Spleen (tissue), 11 donors: ENCODE measurements around the gene PRKCH. TPM values are rescaled to one million over a fixed set of nuclear protein-coding genes. Genes with fewer than 3 reads are reported as not detected.
A peak's percentile ranks its signal among the peaks of the same experiment; 100 is the strongest.

Experiments
- DNase-seq: peaks from one replicate; pipeline ENCODE4 v3.0.0-alpha.2; 2020
- H3K27ac ChIP-seq, 8 donors: fragments of 200-600 bp; sonication (generic) in 7 of 8; 1 replicate in 4 of 8; 2 replicates in 4 of 8; pipeline versions ENCODE4 v1.5.0 to v1.8.0; 2016 to 2021; ENCODE audit warnings: inconsistent platforms in 4 of 8, mild to moderate bottlenecking in 4 of 8, moderate library complexity in 1 of 8
- H3K27me3 ChIP-seq, 7 donors: fragments of 200-600 bp; sonication (generic) in 6 of 7; replicated peaks in 1 of 7; 1 replicate in 4 of 7; 2 replicates in 3 of 7; pipeline versions ENCODE4 v1.5.0 to v1.8.0; 2016 to 2021; ENCODE audit warnings: inconsistent platforms in 3 of 7, mild to moderate bottlenecking in 1 of 7
- H3K36me3 ChIP-seq, 6 donors: fragments of 200-600 bp; sonication (generic) in 5 of 6; 1 replicate in 4 of 6; 2 replicates in 2 of 6; pipeline versions ENCODE4 v1.5.0 to v1.8.0; 2016 to 2021; ENCODE audit warnings: inconsistent platforms in 2 of 6
- H3K4me1 ChIP-seq, 6 donors: fragments of 200-600 bp; sonication (generic) in 5 of 6; 1 replicate in 3 of 6; 2 replicates in 3 of 6; pipeline versions ENCODE4 v1.5.0 to v1.8.0; 2016 to 2021; ENCODE audit warnings: inconsistent platforms in 3 of 6
- H3K4me3 ChIP-seq, 8 donors: fragments of 200-600 bp; sonication (generic) in 7 of 8; 1 replicate in 4 of 8; 2 replicates in 4 of 8; pipeline versions ENCODE4 v1.5.0 to v1.8.0; 2016 to 2021; ENCODE audit warnings: inconsistent platforms in 4 of 8, mild to moderate bottlenecking in 4 of 8, moderate library complexity in 2 of 8
- H3K9me3 ChIP-seq, 8 donors: fragments of 200-600 bp; sonication (generic) in 7 of 8; 1 replicate in 4 of 8; 2 replicates in 4 of 8; pipeline versions ENCODE4 v1.5.0 to v1.8.0; 2016 to 2021; ENCODE audit warnings: inconsistent platforms in 4 of 8
- CTCF ChIP-seq, 11 experiments: fragments of 200-600 bp in 7 of 11; fragments of 450-650 bp in 4 of 11; sonication (generic) in 4 of 11; IDR thresholded peaks in 8 of 11; conservative IDR thresholded peaks in 3 of 11; 1 replicate in 7 of 11; 2 replicates in 4 of 11; pipeline versions ENCODE4 v1.4.0 to v1.8.0; 2016 to 2021; ENCODE audit warnings: antibody characterized with exemption in 11 of 11, inconsistent platforms in 4 of 11, mild to moderate bottlenecking in 1 of 11
- POLR2A ChIP-seq, 3 donors: fragments of 450-650 bp; IDR thresholded peaks; one replicate each; pipeline ENCODE4 v1.5.1; 2017; ENCODE audit warnings: antibody characterized with exemption in 3 of 3, mild to moderate bottlenecking in 1 of 3
- POLR2AphosphoS5 ChIP-seq, 3 donors: sonication (generic); formaldehyde crosslinking; IDR thresholded peaks; one replicate each; pipeline ENCODE4 v1.5.1; 2017; ENCODE audit warnings: antibody characterized with exemption in 3 of 3
- whole genome bisulfite sequencing, 5 donors: extraction: QIAGEN DNeasy Blood & Tissue Kit in 3 of 5; methylation state at CpG; one replicate each; pipeline versions ENCODE4 v1.1.5 to v1.1.7; 2013 to 2018; 5-methylcytosine and 5-hydroxymethylcytosine counted together
- intact Hi-C: fragments of 100-400 bp; cut with DNase I; formaldehyde crosslinking; loops from one replicate; pipeline ENCODE4 v1.15.0; 2023; ENCODE audit warnings: low total_unique reads
- polyA plus RNA-seq, 3 donors: library from polyadenylated mRNA; stranded (reverse); fragments of 200-250 nt; gene quantifications; one replicate each; pipeline ENCODE4 v1.2.1, GENCODE V29; 2013
- total RNA-seq, 7 donors: library from RNA; depleted of rRNA in 3 of 7; stranded (reverse); fragments of >200 nt in 3 of 7; fragmentation: NEBNext Ultra II Directional in 4 of 7; extraction: Animal tissue kit (Norgen Biotek cat#: 25700) in 4 of 7; gene quantifications; one replicate each; pipeline versions ENCODE4 v1.1.0 to v1.2.1, GENCODE V29; 2016 to 2021
- donor health status: healthy with polysubstance abuse.
- donor health status: DM: no; HTN: no; CAD: no; lungs with moderate emphysema.
- donor health status: DM: no; HTN: no; CAD: no.
- donor health status: Bipolar disorder and iron deficiency.
- donor health status: healthy.
- donor health status: DM: no; HTN: no; CAD: no.
- donor health status: DM: yes; HTN: yes; CAD: no.

The PRKCH gene
- total and polyA plus RNA-seq, 10 donors = 10.0 to 184 (median 105) TPM

GRCh38 chr14:61403411-61403810 is 82.0 kb downstream of the PRKCH start:
- Histone ChIP-seq H3K9me3 (no peaks in the 10 kb centered on the region), H3K36me3 (no peaks in the 10 kb centered on the region), H3K27ac (peak overlapping the region; percentile 5 to 79 (median 56)), H3K27me3 (no peaks in the 10 kb centered on the region), H3K4me3 (no peak overlapping the region), H3K4me1 (peaks cover 14 to 99% (median 46%) of the 10 kb centered on the region in 6 donors)
- WGBS, 5 donors = 34 to 45% (median 44%) methylated on average over 2 of the region's 2 CpGs
- TF ChIP-seq POLR2AphosphoS5 (IDR thresholded peaks at IDR 0.05) (no peak), CTCF (IDR thresholded peaks at IDR 0.05 in 8 of 11, conservative IDR thresholded peaks at IDR 0.05 in 3 of 11) (no peak), POLR2A (IDR thresholded peaks at IDR 0.05) (no peak)
- intact Hi-C loops = no loop called here
- DNase-seq = no peak

GRCh38 chr14:61404637-61405036 is 83.3 kb downstream of the PRKCH start:
- Histone ChIP-seq H3K4me1 (peaks cover 13 to 97% (median 48%) of the 10 kb centered on the region in 6 donors), H3K27me3 (no peaks in the 10 kb centered on the region), H3K4me3 (no peak overlapping the region), H3K36me3 (no peaks in the 10 kb centered on the region), H3K27ac (peak overlapping the region in 4 of 8 donors; percentile 39 to 79 (median 63)), H3K9me3 (no peaks in the 10 kb centered on the region)
- no peak for DNase-seq
- WGBS, 5 donors = 76 to 96% (median 88%) methylated on average over 1 of the region's 1 CpG
- intact Hi-C loops = no loop called here
- TF ChIP-seq POLR2AphosphoS5 (IDR thresholded peaks at IDR 0.05) = no peak
- TF ChIP-seq CTCF (IDR thresholded peaks at IDR 0.05 in 8 of 11, conservative IDR thresholded peaks at IDR 0.05 in 3 of 11) = no peak
- no peak for TF ChIP-seq POLR2A (IDR thresholded peaks at IDR 0.05)

DNA sequence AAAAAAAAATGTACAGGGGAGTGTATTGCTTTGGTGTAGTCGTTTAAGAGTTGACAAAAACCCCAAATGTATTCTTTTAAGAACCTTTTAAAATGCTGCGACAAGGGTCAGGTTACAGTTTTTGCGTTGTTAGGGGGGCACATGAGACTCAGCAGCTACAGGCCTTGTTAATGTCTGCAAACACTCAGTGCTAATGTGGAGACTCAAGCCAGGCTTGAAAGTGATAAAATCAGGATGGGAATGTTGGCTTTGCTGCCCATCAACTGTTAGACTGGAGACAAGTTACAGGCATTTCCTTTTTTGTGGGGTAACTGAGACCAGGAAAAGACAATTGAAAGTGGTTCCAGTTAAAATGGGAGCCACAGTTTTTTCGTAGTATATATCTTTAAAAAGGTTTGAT is 84.8 kb downstream of the PRKCH start:
- H3K4me1 ChIP-seq = peaks cover 9 to 96% (median 40%) of the 10 kb centered on the region in 6 donors
- peak overlapping the region in 1 of 8 donors; percentile 79 for H3K27ac ChIP-seq
- H3K4me3 ChIP-seq = no peak overlapping the region
- H3K36me3 ChIP-seq = peaks cover 0 to 5% (median 0%) of the 10 kb centered on the region in 6 donors
- no peak for TF ChIP-seq CTCF (IDR thresholded peaks at IDR 0.05 in 8 of 11, conservative IDR thresholded peaks at IDR 0.05 in 3 of 11)
- TF ChIP-seq POLR2AphosphoS5 (IDR thresholded peaks at IDR 0.05) = no peak
- no peak for TF ChIP-seq POLR2A (IDR thresholded peaks at IDR 0.05)
- no peak for DNase-seq
- 69 to 81% (median 74%) methylated on average over 4 of the region's 4 CpGs for WGBS, 5 donors
- H3K27me3 ChIP-seq = no peaks in the 10 kb centered on the region
- intact Hi-C loops = no loop called here
- H3K9me3 ChIP-seq = no peaks in the 10 kb centered on the region

- Histone ChIP-seq H3K9me3 (no peaks in the 10 kb centered on the region), H3K36me3 (peaks cover 0 to 5% (median 0%) of the 10 kb centered on the region in 6 donors), H3K27me3 (no peaks in the 10 kb centered on the region), H3K27ac (peak overlapping the region in 2 of 8 donors; percentile 24 to 79), H3K4me1 (peaks cover 9 to 95% (median 41%) of the 10 kb centered on the region in 6 donors), H3K4me3 (no peak overlapping the region)
- DNase-seq = no peak
- WGBS, 5 donors = 53 to 67% (median 56%) methylated on average over 6 of the region's 6 CpGs
- TF ChIP-seq CTCF (IDR thresholded peaks at IDR 0.05 in 8 of 11, conservative IDR thresholded peaks at IDR 0.05 in 3 of 11) (no peak), POLR2AphosphoS5 (IDR thresholded peaks at IDR 0.05) (no peak), POLR2A (IDR thresholded peaks at IDR 0.05) (no peak)
- intact Hi-C loops = no loop called here
Measured at GRCh38 chr14:61406675-61407074, 85.3 kb downstream of the PRKCH start.
